Glutamatergic neuron (in vitro differentiated cells): ENCODE results near the gene ARHGAP24. TPM values are rescaled to one million over a fixed set of nuclear protein-coding genes. Genes with fewer than 3 reads are reported as not detected.

Experiments
- DNase-seq: peaks from one replicate; pipeline ENCODE4 v3.0.0; 2022
- H3K27ac Mint-ChIP-seq: one replicate; pipeline ENCODE4 v1.8.0; 2020; ENCODE audit warnings: mild to moderate bottlenecking, mixed read lengths, inconsistent platforms; ENCODE audit not compliant: unreplicated experiment
- H3K27me3 Mint-ChIP-seq: one replicate; pipeline ENCODE4 v1.8.0; 2020; ENCODE audit warnings: mild to moderate bottlenecking, moderate library complexity, mixed read lengths, inconsistent platforms; ENCODE audit not compliant: unreplicated experiment
- H3K36me3 Mint-ChIP-seq: one replicate; pipeline ENCODE4 v1.8.0; 2020; ENCODE audit warnings: mild to moderate bottlenecking, mixed read lengths, inconsistent platforms; ENCODE audit not compliant: unreplicated experiment
- H3K4me1 Mint-ChIP-seq: one replicate; pipeline ENCODE4 v1.8.0; 2020; ENCODE audit warnings: mild to moderate bottlenecking, low read depth, mixed read lengths, inconsistent platforms; ENCODE audit not compliant: unreplicated experiment
- H3K4me3 Mint-ChIP-seq: one replicate; pipeline ENCODE4 v1.8.0; 2020; ENCODE audit warnings: mild to moderate bottlenecking, mixed read lengths, inconsistent platforms; ENCODE audit not compliant: unreplicated experiment
- H3K9me3 Mint-ChIP-seq: one replicate; pipeline ENCODE4 v1.8.0; 2020; ENCODE audit warnings: mild to moderate bottlenecking, moderate library complexity, mixed read lengths, inconsistent platforms; ENCODE audit not compliant: unreplicated experiment
- total RNA-seq: library from RNA; stranded (reverse); fragmentation: NEBNext Ultra II Directional; extraction: Animal tissue kit (Norgen Biotek cat#: 25700); gene quantifications from one replicate; pipeline ENCODE4 v1.2.1, GENCODE V29; 2021; ENCODE audit not compliant: unreplicated experiment
- TF ChIP-seq, protein P1 (sequence below): fragments of 200-600 bp; sonication (generic); IDR thresholded peaks from one replicate; pipeline ENCODE4 v1.5.0; 2021; ENCODE audit not compliant: partially characterized antibody, unreplicated experiment

The ARHGAP24 gene
- total RNA-seq, 1 donor from 2014 or later, result 1.6 TPM

DNA sequence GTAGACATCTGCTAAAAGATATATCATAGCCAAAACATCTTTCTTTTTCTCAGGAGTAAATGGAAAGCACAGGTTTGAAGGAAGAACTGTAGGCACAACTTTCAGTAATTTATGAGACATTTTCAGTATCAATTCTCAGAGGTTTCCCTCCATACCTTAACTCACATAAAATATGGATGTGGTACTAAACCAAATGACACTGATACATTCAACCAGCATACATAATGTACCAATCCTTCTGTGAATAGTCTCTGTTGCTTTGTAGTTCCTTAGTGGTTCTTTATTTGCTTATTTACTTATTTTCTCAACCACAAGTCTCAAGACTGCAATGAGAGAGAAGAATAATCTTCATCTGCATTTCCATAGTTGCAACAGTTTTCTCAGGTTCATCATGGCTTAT, 96.1 kb downstream of the ARHGAP24 start:
- DNase-seq, result no peak
- Mint-ChIP-seq H3K36me3 (no peaks in the 10 kb centered on the region), H3K4me1 (no peaks in the 10 kb centered on the region), H3K27ac (no peak overlapping the region), H3K4me3 (no peak overlapping the region), H3K9me3 (no peaks in the 10 kb centered on the region), H3K27me3 (no peaks in the 10 kb centered on the region)
- TF ChIP-seq, protein P1, sequence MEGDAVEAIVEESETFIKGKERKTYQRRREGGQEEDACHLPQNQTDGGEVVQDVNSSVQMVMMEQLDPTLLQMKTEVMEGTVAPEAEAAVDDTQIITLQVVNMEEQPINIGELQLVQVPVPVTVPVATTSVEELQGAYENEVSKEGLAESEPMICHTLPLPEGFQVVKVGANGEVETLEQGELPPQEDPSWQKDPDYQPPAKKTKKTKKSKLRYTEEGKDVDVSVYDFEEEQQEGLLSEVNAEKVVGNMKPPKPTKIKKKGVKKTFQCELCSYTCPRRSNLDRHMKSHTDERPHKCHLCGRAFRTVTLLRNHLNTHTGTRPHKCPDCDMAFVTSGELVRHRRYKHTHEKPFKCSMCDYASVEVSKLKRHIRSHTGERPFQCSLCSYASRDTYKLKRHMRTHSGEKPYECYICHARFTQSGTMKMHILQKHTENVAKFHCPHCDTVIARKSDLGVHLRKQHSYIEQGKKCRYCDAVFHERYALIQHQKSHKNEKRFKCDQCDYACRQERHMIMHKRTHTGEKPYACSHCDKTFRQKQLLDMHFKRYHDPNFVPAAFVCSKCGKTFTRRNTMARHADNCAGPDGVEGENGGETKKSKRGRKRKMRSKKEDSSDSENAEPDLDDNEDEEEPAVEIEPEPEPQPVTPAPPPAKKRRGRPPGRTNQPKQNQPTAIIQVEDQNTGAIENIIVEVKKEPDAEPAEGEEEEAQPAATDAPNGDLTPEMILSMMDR, result no peak

DNA sequence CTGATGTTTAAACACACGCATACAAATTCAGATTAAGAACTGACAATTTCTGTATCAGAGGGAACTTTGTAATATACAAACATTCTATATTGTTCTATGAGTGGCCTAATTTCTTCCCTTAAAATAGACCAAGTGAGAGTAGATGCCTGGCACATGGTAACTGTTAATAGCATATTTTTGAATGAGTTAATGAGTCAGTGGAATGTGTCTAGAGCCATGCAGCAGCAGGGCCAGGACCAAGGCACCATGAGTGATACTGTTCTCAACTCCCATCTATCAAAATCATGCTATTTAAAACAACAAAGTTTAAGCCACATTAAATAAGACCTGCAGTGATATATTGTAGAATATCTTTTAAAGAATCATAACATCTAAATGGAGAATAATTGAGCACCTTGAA, 98.3 kb downstream of the ARHGAP24 start:
- Mint-ChIP-seq H3K9me3 (no peaks in the 10 kb centered on the region), H3K4me1 (no peaks in the 10 kb centered on the region), H3K4me3 (no peak overlapping the region), H3K27me3 (peaks cover 1% of the 10 kb centered on the region), H3K36me3 (no peaks in the 10 kb centered on the region), H3K27ac (no peak overlapping the region)
- TF ChIP-seq, protein P1, result no peak
- no peak for DNase-seq

DNA sequence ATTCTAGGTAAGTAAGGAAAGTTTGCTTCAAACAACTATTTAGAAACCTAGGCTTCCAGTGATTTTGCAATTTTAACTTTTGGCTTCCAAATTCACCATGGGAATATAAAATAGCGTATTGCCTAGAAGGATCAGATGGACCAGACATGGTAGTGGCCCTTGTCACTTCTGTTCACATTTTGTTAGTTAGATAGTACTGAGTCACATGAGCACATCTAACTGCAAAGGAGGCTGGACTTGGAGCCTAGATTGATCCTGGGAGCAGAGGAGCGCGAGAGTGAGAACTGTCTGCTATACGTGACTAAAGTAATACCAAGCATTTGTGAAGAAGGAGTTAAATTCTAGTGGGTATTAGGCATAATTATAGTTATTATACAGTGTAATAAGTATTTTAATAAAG, 102.4 kb downstream of the ARHGAP24 start:
- TF ChIP-seq, protein P1, result no peak
- H3K27me3 Mint-ChIP-seq, result peaks cover 4% of the 10 kb centered on the region
- H3K27ac Mint-ChIP-seq, result no peak overlapping the region
- H3K9me3 Mint-ChIP-seq, result no peaks in the 10 kb centered on the region
- DNase-seq, result no peak
- no peaks in the 10 kb centered on the region for H3K36me3 Mint-ChIP-seq
- H3K4me1 Mint-ChIP-seq, result peaks cover 1% of the 10 kb centered on the region
- no peak overlapping the region for H3K4me3 Mint-ChIP-seq

DNA sequence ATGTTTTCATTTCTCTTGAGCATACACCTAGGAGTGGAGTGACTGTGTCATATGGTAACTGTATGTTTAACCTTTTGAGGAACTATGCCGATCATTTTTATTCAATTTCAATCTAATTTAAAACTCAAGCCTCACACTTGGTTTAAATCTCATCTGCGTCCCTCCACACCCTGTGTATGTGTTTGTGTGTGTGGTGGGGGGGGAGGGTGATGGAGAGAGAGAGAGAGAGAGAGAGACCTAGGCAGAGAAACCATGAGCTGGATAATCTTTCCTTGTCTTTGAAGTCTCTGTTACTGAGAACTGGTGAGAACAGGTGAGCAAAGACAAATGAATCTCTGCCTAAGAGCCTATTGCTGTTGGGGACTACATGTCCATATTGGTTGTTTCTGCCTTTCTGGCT, 105.0 kb downstream of the ARHGAP24 start:
- H3K36me3 Mint-ChIP-seq, result no peaks in the 10 kb centered on the region
- H3K27me3 Mint-ChIP-seq, result peaks cover 4% of the 10 kb centered on the region
- H3K9me3 Mint-ChIP-seq, result no peaks in the 10 kb centered on the region
- TF ChIP-seq, protein P1, result no peak
- H3K27ac Mint-ChIP-seq, result no peak overlapping the region
- DNase-seq, result no peak
- peaks cover 3% of the 10 kb centered on the region for H3K4me1 Mint-ChIP-seq
- no peak overlapping the region for H3K4me3 Mint-ChIP-seq

DNA sequence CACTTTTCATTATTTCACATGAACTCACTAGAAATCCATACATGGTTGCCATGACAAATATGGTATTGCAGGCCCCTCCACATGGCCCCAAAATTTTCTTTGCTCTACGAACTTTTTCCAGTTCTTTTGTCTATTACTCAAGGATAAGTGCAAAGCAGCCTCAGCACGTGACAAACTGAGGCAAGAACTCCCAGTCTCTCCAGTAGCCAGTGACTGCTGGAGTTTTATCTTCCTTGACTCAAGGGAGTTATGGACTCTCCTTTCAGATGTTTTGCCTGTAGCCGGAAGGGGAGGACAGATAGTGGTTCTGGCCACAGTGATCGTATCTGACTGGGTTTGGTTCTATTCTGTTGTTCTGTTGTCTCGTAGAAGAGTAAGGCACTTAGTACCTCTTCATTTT, 105.5 kb downstream of the ARHGAP24 start:
- Mint-ChIP-seq H3K27ac (no peak overlapping the region), H3K4me3 (no peak overlapping the region), H3K27me3 (peaks cover 4% of the 10 kb centered on the region), H3K4me1 (peaks cover 3% of the 10 kb centered on the region), H3K9me3 (no peaks in the 10 kb centered on the region), H3K36me3 (no peaks in the 10 kb centered on the region)
- DNase-seq, result no peak
- TF ChIP-seq, protein P1, result no peak
